22Rv1 (cell line): ENCODE data around the gene BPIFB3.

Source experiments
- CTCF ChIP-seq: fragments of 450-650 bp; IDR thresholded peaks from 2 replicates; pipeline ENCODE4 v1.5.1; 2017; ENCODE audit warnings: mild to moderate bottlenecking
- ZFX ChIP-seq: fragments of 450-650 bp; IDR thresholded peaks from 2 replicates; pipeline ENCODE4 v1.6.1; 2017; ENCODE audit warnings: antibody characterized with exemption, borderline replicate concordance

- TF ChIP-seq CTCF: no peak
- TF ChIP-seq ZFX: no peak
Observed at GRCh38 chr20:33031531-33031930, 22.2 kb upstream of the BPIFB3 start, which contains the start of gene BPIFB6.
